Measurements from ENCODE around the gene LMO7.
"Not testable (repeated sequence)": the region's sequence is repeated elsewhere in the genome, so short reads cannot be mapped to it uniquely, and the experiment has no call there.

Gene LMO7

GRCh38 chr13:75647126-75647784 is 11.1 kb downstream of the LMO7 start:
- no peak for DNase-seq (ENCODE audit: low read depth in 3 of 3)

- DNase-seq (ENCODE audit: low read depth in 3 of 3): no peak
These were observed 12.3 kb downstream of the LMO7 start for GRCh38 chr13:75648446-75648845.

GRCh38 chr13:75651013-75651412 is 14.9 kb downstream of the LMO7 start:
- no peak for DNase-seq (ENCODE audit: low read depth in 3 of 3)

- no peak for DNase-seq (ENCODE audit: low read depth in 3 of 3)
These were observed 16.6 kb downstream of the LMO7 start for GRCh38 chr13:75652726-75653125.

GRCh38 chr13:75656425-75656989 is 20.4 kb downstream of the LMO7 start:
- no peak for DNase-seq (ENCODE audit: low read depth in 3 of 3)

- no peak for DNase-seq (ENCODE audit: low read depth in 3 of 3)
These were observed 21.0 kb downstream of the LMO7 start for GRCh38 chr13:75657111-75657510.

GRCh38 chr13:75660694-75661093 is 24.6 kb downstream of the LMO7 start:
- DNase-seq (ENCODE audit: low read depth in 3 of 3): no peak

- DNase-seq (ENCODE audit: low read depth in 3 of 3): no peak
These were observed 25.3 kb downstream of the LMO7 start for GRCh38 chr13:75661443-75661842.

- DNase-seq (ENCODE audit: low read depth in 3 of 3): no peak
These were observed 30.7 kb downstream of the LMO7 start for GRCh38 chr13:75666646-75667351.

GRCh38 chr13:75669706-75670105 is 33.6 kb downstream of the LMO7 start:
- no peak for DNase-seq (ENCODE audit: low read depth in 3 of 3)

GRCh38 chr13:75670496-75670895 is 34.4 kb downstream of the LMO7 start:
- DNase-seq (ENCODE audit: low read depth in 3 of 3): no peak

- DNase-seq (ENCODE audit: low read depth in 3 of 3): no peak
These were observed 39.3 kb downstream of the LMO7 start for GRCh38 chr13:75675421-75675820.

- no peak for DNase-seq (ENCODE audit: low read depth in 3 of 3)
These were observed 43.3 kb downstream of the LMO7 start for GRCh38 chr13:75679459-75679858.

- DNase-seq (ENCODE audit: low read depth in 3 of 3): not testable (repeated sequence)
These were observed 44.1 kb downstream of the LMO7 start for GRCh38 chr13:75680251-75680650.

- DNase-seq (ENCODE audit: low read depth in 3 of 3): no peak
These were observed 46.2 kb downstream of the LMO7 start for GRCh38 chr13:75682326-75682725.

- no peak for DNase-seq (ENCODE audit: low read depth in 3 of 3)
These were observed 49.1 kb downstream of the LMO7 start for GRCh38 chr13:75685239-75685697.

- DNase-seq (ENCODE audit: low read depth in 3 of 3): no peak
These were observed 51.1 kb downstream of the LMO7 start for GRCh38 chr13:75687150-75687763.

GRCh38 chr13:75689686-75690085 is 53.6 kb downstream of the LMO7 start:
- DNase-seq (ENCODE audit: low read depth in 3 of 3): no peak

- DNase-seq (ENCODE audit: low read depth in 3 of 3): no peak
These were observed 54.5 kb downstream of the LMO7 start for GRCh38 chr13:75690607-75691006.

- no peak for DNase-seq (ENCODE audit: low read depth in 3 of 3)
These were observed 55.1 kb downstream of the LMO7 start for GRCh38 chr13:75691183-75691582.

- DNase-seq (ENCODE audit: low read depth in 3 of 3): no peak
These were observed 57.1 kb downstream of the LMO7 start for GRCh38 chr13:75693227-75693626.

- DNase-seq (ENCODE audit: low read depth in 3 of 3): no peak
These were observed 58.6 kb downstream of the LMO7 start for GRCh38 chr13:75694722-75695121.

- peak; percentile 55 to 63 (median 57) for DNase-seq (ENCODE audit: low read depth in 3 of 3)
These were observed 59.8 kb downstream of the LMO7 start for GRCh38 chr13:75695908-75696307.
